Right renal pelvis (tissue), 4 donors: ENCODE measurements around the gene ROGDI. TPM values are rescaled to one million over a fixed set of nuclear protein-coding genes. Genes with fewer than 3 reads are reported as not detected.

ENCODE experiments used
- DNase-seq, 4 donors: peaks; one replicate each; pipeline ENCODE4 v3.0.0-alpha.2; 2013; ENCODE audit warnings: low read depth in 4 of 4, low spot score in 3 of 4, missing footprints in 1 of 4
- polyA plus RNA-seq, 4 donors: library from polyadenylated mRNA; unstranded; fragments of 120-200 nt; gene quantifications; one replicate each; pipeline ENCODE4 v1.2.1, GENCODE V29; 2013; ENCODE audit not compliant: insufficient read length in 4 of 4

ROGDI gene
- 10 to 100 TPM; 34.8 to 42.1 (median 36.3) TPM for polyA plus RNA-seq

- DNase-seq = peak; percentile 47 to 68 (median 62)
Observed at GRCh38 chr16:4801962-4802658, at the start of gene ROGDI. TSS of gene ROGDI (minus strand) at chr16:4802633. CDS start at chr16:4802571, 62 bp downstream.

DNA sequence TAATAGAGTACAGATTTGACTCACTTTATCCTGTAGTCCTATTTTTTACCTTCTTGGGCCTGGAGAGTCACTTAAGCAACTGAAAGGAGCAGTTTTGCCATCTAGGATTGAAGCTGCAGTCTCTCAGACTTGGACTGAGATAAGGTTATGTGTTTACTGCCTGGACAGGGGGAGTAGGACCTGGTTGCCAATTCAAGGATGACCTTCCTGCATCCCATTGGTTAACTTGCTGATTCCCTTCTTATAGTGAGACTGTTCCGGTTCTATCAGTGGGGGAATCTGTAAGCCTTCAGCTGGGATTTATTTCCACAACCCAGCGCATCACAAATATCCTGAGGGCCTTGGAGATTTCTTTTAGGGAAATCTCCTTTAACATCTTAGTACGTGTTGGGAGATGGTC, 47.8 kb upstream of the ROGDI start:
- DNase-seq = no peak

DNA sequence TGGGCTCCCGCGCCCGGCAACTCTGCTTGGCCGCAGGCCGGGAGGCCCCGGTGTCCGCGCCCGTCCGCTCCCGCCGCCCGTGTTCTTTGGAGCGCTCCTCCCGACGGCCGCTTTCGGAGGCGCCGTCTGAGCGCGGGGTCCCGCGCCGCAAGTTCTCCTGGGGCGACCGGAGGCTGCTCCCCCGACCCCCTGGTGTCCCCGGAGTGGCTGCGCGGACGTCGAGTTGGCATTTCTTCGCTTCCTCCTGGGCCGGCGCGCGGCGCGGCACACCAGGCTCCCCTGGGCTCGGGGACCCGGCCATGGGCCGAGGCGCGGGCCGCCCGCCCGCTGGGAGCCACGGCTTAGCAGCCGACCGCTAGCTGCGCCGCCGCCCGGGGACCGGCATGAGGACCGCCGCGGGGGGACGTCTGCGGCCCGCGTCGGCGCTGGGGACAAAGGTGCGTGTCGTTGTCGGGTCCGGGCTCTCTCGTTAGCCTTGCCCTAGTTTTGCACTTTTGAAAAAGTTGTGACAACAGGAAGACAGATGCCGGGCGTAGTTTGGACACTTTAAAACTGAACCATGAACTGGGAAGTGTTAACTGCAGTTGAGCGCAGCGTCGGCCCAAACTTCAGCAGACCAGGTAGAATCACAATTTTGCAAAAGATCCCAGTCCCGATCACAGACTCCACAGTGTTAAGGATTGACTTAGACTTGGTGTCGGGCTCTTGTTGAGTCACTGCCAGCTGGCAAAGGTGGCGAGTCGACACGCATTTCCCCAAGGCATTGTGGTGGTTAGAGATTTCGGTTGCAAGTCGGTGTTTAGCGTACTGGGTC, 45.5 kb upstream of the ROGDI start:
- peak in 1 of 4 donors; percentile 1 for DNase-seq

GRCh38 chr16:4846901-4847773, 44.7 kb upstream of the ROGDI start, which contains the start of the genes GLYR1 and UBN1:
TSS of gene GLYR1 (minus strand) at chr16:4847288. CDS start at chr16:4847265, 23 bp downstream.
TSS of gene UBN1 (plus strand) at chr16:4847481. CDS start at chr16:4852918, 5,437 bp downstream.
- peak; percentile 93 to 95 (median 94) for DNase-seq

DNA sequence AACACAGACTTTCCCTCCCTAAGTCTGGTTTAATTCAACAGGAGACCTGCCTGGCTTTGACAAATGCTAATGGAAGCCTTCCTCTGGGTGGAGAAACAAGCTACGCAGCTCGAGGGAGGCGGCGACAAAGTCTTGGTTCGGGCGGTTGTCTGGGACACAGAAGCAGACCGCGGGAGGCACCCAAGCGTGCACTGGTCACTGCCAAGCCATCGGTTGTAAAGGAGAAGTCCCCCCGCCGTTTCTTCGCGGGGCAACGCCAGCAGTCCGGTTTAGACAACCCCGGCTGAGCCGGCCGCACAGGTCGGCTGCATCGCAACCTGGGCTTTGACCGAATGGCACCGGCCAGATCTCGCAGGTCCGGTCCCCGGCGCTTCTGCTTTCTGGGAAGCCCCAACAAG, 44.1 kb upstream of the ROGDI start:
- peak in 2 of 4 donors; percentile 25 to 35 for DNase-seq

- DNase-seq = no peak
Observed at GRCh38 chr16:4840984-4841383, 38.6 kb upstream of the ROGDI start.

DNA sequence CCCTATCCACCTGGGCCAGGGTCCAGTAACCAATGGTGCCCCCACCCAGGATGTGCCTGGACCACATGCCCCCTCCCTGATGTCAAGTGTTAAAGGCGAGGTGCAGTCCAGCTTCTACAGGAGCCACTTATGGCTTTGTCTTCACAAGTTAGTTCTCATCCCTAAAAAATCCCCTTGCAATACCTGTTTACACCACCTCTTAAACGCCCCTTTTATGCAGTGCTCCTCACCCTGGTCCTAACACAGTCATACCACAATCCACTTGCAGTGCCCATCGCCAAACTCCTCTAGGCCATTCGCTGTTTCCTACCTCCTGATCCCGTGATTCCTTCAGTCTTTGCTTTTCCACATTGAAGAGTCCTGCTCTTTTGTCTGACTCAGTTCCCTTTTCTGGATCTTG, 37.5 kb upstream of the ROGDI start:
- no peak for DNase-seq

- DNase-seq = no peak
Observed at GRCh38 chr16:4837733-4838501, 35.5 kb upstream of the ROGDI start.

- no peak for DNase-seq
Observed at GRCh38 chr16:4836727-4837126, 34.3 kb upstream of the ROGDI start.

GRCh38 chr16:4833584-4833983, 31.2 kb upstream of the ROGDI start:
- no peak for DNase-seq

GRCh38 chr16:4832698-4833343, 30.4 kb upstream of the ROGDI start:
- DNase-seq = no peak

- no peak for DNase-seq
Observed at GRCh38 chr16:4831616-4832015, 29.2 kb upstream of the ROGDI start.

- DNase-seq = no peak
Observed at GRCh38 chr16:4830408-4830807, 28.0 kb upstream of the ROGDI start.

- DNase-seq = no peak
Observed at GRCh38 chr16:4828567-4829321, 26.3 kb upstream of the ROGDI start.

DNA sequence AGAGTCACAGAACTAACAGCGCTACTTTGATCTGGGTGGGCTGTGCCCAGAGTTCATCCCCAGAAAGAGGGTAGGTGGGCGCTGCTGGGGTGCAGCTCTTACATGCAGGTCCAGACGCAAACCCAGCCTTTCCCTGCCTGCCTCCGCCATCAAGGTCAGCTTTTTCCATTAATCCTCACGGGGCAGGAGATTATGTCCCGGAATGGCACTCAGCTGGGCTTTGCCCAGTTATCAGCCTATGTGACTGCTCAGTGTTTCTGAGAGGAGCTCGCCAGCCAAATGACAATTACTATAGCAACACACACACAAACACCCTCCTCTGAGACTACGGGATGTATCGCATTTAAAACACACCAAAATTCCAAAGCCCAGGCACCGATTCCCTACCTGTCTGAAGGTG, 24.5 kb upstream of the ROGDI start:
- no peak for DNase-seq

GRCh38 chr16:4826526-4826925, 24.1 kb upstream of the ROGDI start:
- DNase-seq = no peak

GRCh38 chr16:4825196-4825595, 22.8 kb upstream of the ROGDI start:
- no peak for DNase-seq

- DNase-seq = no peak
Observed at GRCh38 chr16:4820652-4821051, 18.2 kb upstream of the ROGDI start.
